ENCODE results near the gene ABCC8. TPM values are rescaled to one million over a fixed set of nuclear protein-coding genes. Genes with fewer than 3 reads are reported as not detected.

Gene ABCC8
- total RNA-seq, 1 experiment from 2014 or later, result not detected

GRCh38 chr11:17510507-17511206 is 34.0 kb upstream of the ABCC8 start:
- intact Hi-C loops (cut with micrococcal nuclease; ENCODE audit: unreplicated experiment), result no loop called here
- H3K36me3 ChIP-seq (ENCODE audit: low read depth), result no peaks in the 10 kb centered on the region
- H3K27me3 ChIP-seq (ENCODE audit: insufficient read depth, low read depth), result peaks cover 65% of the 10 kb centered on the region
- H2AFZ ChIP-seq, result no peak overlapping the region
- ChIA-PET CTCF (no interaction called here), POLR2A (ENCODE audit: unreplicated experiment) (no interaction called here)
- H3F3A ChIP-seq (ENCODE audit: insufficient read depth, low read depth), result no peaks in the 10 kb centered on the region
- no peaks in the 10 kb centered on the region for H4K20me1 ChIP-seq (ENCODE audit: insufficient read depth)
- TF ChIP-seq, protein P1, sequence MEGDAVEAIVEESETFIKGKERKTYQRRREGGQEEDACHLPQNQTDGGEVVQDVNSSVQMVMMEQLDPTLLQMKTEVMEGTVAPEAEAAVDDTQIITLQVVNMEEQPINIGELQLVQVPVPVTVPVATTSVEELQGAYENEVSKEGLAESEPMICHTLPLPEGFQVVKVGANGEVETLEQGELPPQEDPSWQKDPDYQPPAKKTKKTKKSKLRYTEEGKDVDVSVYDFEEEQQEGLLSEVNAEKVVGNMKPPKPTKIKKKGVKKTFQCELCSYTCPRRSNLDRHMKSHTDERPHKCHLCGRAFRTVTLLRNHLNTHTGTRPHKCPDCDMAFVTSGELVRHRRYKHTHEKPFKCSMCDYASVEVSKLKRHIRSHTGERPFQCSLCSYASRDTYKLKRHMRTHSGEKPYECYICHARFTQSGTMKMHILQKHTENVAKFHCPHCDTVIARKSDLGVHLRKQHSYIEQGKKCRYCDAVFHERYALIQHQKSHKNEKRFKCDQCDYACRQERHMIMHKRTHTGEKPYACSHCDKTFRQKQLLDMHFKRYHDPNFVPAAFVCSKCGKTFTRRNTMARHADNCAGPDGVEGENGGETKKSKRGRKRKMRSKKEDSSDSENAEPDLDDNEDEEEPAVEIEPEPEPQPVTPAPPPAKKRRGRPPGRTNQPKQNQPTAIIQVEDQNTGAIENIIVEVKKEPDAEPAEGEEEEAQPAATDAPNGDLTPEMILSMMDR (conservative IDR thresholded peaks at IDR 0.05), result no peak
- no peak for TF ChIP-seq EZH2 (IDR thresholded peaks at IDR 0.05; ENCODE audit: low read depth)
- H3K9me3 ChIP-seq (ENCODE audit: insufficient read depth, low read depth), result no peaks in the 10 kb centered on the region
- DNase-seq, result no peak
- no peaks in the 10 kb centered on the region for H3K9me2 ChIP-seq (ENCODE audit: insufficient read depth)
- no peaks in the 10 kb centered on the region for H3K79me2 ChIP-seq (ENCODE audit: low read depth)
- H3K4me1 ChIP-seq (replicated peaks; ENCODE audit: insufficient read depth), result no peaks in the 10 kb centered on the region
- no peak overlapping the region for H3K4me3 ChIP-seq
- no peak overlapping the region for H3K4me2 ChIP-seq
- H3K27ac ChIP-seq, result no peak overlapping the region
- BruUV-seq (replicated peaks), result no TSS peak

DNA sequence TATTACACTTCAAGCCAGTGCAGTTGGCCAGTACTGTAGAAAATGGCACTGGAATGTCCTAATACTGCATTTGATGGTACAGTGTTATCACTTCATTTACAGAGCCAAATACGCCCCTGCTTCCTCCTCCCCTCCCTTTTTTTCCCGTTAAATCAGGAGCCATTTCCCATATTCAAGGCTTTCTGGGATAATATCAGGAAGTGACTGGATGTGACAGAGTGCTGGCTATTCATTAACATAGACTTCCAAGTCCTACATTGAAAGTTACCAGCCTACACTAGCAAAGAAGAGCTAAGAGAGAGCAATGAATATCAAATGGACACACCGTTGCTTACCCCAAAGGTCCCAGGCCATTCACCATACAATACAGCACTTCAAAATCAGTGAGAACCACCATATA is 32.1 kb upstream of the ABCC8 start:
- no peaks in the 10 kb centered on the region for H3K9me3 ChIP-seq (ENCODE audit: insufficient read depth, low read depth)
- no peaks in the 10 kb centered on the region for H3F3A ChIP-seq (ENCODE audit: insufficient read depth, low read depth)
- H2AFZ ChIP-seq, result no peak overlapping the region
- H3K4me1 ChIP-seq (replicated peaks; ENCODE audit: insufficient read depth), result no peaks in the 10 kb centered on the region
- H3K4me2 ChIP-seq, result no peak overlapping the region
- no peaks in the 10 kb centered on the region for H3K9me2 ChIP-seq (ENCODE audit: insufficient read depth)
- no peak for DNase-seq
- no peaks in the 10 kb centered on the region for H3K79me2 ChIP-seq (ENCODE audit: low read depth)
- intact Hi-C loops (cut with micrococcal nuclease; ENCODE audit: unreplicated experiment), result loop anchor here (10.0 kb wide), 1 partner anchor 724 kb away; no protein-coding TSS in a partner anchor
- ChIA-PET CTCF (no interaction called here), POLR2A (ENCODE audit: unreplicated experiment) (interaction anchor here (0.7 kb wide), 1 partner anchor 228 kb away, joined by 5 read pairs; no protein-coding TSS in a partner anchor)
- H3K27me3 ChIP-seq (ENCODE audit: insufficient read depth, low read depth), result peaks cover 65% of the 10 kb centered on the region
- TF ChIP-seq EZH2 (IDR thresholded peaks at IDR 0.05; ENCODE audit: low read depth), result no peak
- TF ChIP-seq, protein P1 (conservative IDR thresholded peaks at IDR 0.05), result no peak
- H3K27ac ChIP-seq, result no peak overlapping the region
- no peaks in the 10 kb centered on the region for H3K36me3 ChIP-seq (ENCODE audit: low read depth)
- BruUV-seq (replicated peaks), result no TSS peak
- H4K20me1 ChIP-seq (ENCODE audit: insufficient read depth), result no peaks in the 10 kb centered on the region
- H3K4me3 ChIP-seq, result no peak overlapping the region

DNA sequence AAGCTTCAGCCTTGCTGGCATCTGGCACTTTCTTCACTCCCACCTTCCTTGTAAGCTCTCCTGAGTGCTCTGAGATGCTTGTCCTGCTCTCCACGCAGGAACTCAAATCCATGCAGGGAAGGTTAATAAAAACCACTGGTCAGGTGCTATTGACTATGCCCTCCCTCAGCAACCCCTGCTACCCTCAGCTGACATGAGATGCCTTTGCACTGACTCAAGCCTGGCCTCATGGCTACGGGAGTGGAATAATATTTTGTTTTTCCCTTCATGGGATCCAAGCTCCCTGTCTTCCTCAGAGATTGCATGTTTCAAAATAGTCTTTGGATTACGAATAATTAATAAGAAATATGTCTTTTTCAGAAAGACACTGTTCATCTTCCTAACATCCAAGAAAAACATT is 31.7 kb upstream of the ABCC8 start:
- H3K27ac ChIP-seq, result no peak overlapping the region
- H3K79me2 ChIP-seq (ENCODE audit: low read depth), result no peaks in the 10 kb centered on the region
- no peak overlapping the region for H3K4me3 ChIP-seq
- ChIA-PET CTCF (interaction anchor here (0.6 kb wide), 1 partner anchor 11 kb away, joined by 4 read pairs; no protein-coding TSS in a partner anchor), POLR2A (ENCODE audit: unreplicated experiment) (interaction anchor here (0.7 kb wide), 1 partner anchor 227 kb away, joined by 5 read pairs; no protein-coding TSS in a partner anchor)
- H3K9me2 ChIP-seq (ENCODE audit: insufficient read depth), result no peaks in the 10 kb centered on the region
- no peaks in the 10 kb centered on the region for H3K36me3 ChIP-seq (ENCODE audit: low read depth)
- peaks cover 62% of the 10 kb centered on the region for H3K27me3 ChIP-seq (ENCODE audit: insufficient read depth, low read depth)
- no peak overlapping the region for H3K4me2 ChIP-seq
- H3F3A ChIP-seq (ENCODE audit: insufficient read depth, low read depth), result no peaks in the 10 kb centered on the region
- no peak overlapping the region for H2AFZ ChIP-seq
- DNase-seq, result no peak
- TF ChIP-seq, protein P1 (conservative IDR thresholded peaks at IDR 0.05), result no peak
- TF ChIP-seq EZH2 (IDR thresholded peaks at IDR 0.05; ENCODE audit: low read depth), result no peak
- H3K4me1 ChIP-seq (replicated peaks; ENCODE audit: insufficient read depth), result no peaks in the 10 kb centered on the region
- H4K20me1 ChIP-seq (ENCODE audit: insufficient read depth), result no peaks in the 10 kb centered on the region
- no peaks in the 10 kb centered on the region for H3K9me3 ChIP-seq (ENCODE audit: insufficient read depth, low read depth)
- intact Hi-C loops (cut with micrococcal nuclease; ENCODE audit: unreplicated experiment), result loop anchor here (10.0 kb wide), 1 partner anchor 724 kb away; no protein-coding TSS in a partner anchor
- no TSS peak for BruUV-seq (replicated peaks)
